Epidermal melanocyte (primary cell): Measurements from ENCODE around the gene DMXL1.
"Not testable (repeated sequence)": the region's sequence is repeated elsewhere in the genome, so short reads cannot be mapped to it uniquely, and the experiment has no call there.

ENCODE experiments used
- DNase-seq: peaks from one replicate; pipeline ENCODE4 v3.0.0; 2011; ENCODE audit warnings: low spot score; ENCODE audit not compliant: insufficient read length

DMXL1 gene

DNA sequence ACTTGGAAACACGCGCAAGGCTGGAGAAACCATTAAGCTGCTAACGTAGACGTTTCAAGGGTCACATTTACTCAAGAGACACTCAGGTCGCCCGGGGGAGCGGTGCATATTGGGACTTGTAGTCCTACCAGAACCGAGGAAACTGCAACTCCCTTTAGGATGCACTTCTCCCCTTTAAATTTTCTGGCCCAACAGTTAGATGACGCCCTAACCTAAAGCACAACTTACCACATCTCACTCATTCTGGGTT, 384 bp upstream of the DMXL1 start:
- no peak for DNase-seq

DNA sequence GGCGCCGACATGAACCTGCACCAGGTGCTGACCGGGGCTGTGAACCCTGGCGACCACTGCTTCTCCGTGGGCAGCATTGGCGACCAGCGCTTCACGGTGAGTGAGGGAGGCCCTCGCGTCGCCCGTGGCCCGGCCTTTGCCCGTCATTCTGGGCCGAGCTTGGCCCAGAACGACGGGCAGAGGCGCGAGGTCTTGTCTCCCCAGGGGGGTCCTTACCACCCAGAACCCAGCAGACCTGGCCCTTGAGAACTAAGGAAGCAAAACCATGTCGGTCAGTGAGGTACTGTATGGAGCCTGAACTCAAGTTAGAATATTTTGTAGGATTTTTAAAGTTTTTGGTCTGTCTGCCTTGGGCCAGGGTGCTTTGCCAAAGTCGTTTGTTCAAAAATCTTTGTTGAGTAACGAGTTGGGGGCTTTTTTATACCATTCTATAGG, 691 bp downstream of the DMXL1 start:
- DNase-seq = no peak

DNA sequence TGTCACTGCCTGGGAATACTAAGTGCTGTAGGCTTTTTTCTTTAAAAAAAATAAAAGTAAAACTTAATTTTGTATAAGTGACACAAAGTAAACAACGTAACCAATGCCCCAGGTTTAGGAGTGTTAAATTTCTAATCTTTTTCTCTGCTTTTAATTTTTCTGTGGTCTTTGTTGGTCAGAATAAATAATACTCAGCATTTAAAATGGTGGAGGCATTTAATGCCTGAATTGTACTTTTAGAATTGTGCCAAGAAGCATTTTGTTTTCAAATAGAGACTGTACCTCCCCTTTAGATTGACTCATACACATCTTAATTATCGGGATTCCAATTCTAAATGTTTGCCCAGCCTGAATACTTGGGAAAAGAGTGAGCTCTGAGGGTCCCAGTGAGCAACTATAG, 1.6 kb downstream of the DMXL1 start:
- no peak for DNase-seq

DNA sequence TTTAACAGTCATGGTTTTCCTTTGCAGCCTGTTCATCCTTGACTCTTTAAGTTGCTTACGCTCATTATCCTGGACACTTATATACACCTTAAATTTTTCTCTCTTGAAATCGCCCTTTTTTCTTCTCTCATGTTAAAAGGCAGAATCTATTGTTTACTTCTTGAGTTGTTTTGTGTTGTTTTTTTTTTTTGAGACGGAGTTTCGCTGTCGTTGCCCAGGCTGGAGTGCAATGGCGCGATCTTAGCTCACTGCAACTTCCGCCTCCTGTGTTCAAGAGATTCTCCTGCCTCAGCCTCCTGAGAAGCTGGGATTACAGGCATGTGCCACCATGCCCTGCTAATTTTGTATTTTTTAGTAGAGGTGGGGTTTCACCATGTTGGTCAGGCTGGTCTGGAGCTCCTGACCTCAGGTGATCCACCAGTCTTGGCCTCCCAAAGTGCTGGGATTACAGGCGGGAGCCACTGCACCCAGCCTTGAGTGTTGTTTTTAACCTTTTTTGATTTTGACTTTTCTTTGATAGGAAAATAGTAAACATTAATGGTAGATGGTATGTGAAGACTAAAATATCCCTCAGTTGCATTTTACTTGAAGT, 3.0 kb downstream of the DMXL1 start:
- DNase-seq = not testable (repeated sequence)

DNA sequence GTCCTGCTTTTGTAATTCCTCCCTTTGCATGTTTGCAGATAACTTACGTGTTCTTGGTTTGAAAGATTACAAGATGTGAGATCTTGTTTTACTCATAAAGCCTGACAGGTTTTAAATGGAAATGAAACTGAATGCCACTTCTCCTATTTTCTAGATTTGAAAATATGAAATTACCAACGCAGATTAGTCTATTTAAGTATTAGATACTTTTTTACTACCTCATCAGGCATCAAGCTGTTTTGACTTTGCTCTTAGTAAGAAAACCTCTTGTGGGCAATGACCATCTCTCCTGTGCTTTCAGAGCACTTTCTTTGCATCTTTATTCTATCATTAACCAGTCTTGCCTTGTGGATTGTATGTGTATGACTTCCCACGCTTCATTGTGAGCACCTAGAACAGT, 3.5 kb downstream of the DMXL1 start:
- no peak for DNase-seq

DNA sequence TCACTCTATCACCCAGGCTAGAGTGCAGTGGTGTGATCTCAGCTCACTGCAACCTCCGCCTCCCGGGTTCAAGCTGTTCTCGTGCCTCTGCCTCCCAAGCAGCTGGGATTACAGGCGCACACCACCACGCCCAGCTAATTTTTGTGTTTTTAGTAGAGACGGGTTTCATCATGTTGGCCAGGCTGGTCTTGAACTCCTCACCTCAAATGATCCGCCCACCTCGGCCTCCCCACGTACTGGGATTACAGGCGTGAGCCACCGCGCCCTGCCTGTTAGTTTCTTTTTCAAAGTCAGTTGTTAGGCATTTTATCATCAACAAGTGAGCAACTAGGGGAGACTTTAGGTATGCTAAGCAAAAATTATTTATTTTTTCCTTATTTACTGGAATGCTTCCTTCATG, 4.4 kb downstream of the DMXL1 start:
- DNase-seq = not testable (repeated sequence)

DNA sequence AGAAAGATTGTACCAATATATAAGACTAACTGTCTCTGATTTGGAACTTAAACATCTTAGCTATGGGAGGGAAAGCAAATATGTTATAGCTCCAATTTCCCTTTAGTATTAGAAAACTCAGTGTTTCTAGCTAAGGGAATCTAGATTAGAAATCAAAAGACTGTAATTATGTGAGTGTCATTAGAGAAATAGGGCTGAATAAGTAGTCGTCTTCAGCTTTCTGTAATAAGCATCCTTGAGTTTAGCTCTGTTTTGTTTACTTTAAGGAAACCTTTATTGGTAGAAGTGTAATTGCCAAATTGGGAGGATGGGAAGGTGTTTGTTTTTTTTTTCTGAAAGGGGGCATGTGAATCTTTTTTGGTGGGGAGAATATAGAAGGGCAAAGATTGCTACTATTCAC, 5.2 kb downstream of the DMXL1 start:
- no peak for DNase-seq

DNA sequence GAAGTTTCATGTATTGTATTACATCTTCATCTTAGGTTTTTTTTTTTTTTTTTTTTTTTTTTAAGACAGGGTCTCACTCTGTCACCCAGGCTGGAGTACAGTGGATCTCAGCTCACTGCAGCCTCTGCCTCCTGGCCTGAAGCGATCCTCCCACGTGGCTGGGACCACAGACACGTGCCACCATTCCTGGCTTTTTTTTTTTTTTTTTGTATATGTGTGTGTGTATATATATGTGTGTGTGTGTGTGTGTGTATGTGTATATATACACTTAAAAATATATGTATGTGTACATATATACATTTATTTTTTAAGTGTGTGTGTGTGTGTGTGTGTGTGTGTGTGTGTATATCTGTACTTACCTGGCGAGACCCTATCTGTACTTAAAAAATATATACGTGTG, 6.6 kb downstream of the DMXL1 start:
- DNase-seq = no peak

DNA sequence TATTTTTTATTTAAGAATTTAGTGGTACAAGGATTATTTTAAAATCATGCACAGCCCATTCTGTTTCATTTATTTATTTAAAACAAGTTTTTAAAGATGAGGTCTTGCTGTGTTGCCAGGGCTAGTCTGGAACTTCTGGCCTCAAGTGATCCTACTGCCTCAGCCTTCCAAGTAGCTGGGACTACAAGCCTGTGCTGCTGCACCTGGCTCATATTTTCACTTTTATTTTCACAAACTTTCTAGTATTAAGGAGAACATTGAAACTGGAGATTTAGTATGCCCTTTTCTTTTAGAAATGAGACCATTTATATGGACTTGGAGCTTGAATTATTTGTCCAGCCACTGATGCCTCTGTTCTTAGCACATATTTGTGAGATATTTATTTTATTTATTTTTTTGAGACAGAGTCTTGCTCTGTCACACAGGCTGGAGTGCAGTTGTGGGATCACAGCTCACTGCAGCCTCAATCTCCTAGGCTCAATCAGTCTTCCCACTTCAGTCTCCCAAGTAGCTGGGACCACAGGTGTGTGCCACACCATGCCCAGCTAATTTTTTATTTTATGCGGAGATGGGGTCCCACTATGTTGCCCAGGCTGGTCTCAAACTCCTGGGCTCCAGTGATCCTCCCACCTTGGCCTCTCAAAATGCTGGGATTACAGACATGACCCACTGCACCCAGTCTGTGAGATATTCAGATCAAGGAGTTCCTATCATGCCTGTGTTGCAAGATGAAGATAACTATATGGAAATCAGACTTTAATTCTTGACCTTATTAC, 7.4 kb downstream of the DMXL1 start:
- no peak for DNase-seq

DNA sequence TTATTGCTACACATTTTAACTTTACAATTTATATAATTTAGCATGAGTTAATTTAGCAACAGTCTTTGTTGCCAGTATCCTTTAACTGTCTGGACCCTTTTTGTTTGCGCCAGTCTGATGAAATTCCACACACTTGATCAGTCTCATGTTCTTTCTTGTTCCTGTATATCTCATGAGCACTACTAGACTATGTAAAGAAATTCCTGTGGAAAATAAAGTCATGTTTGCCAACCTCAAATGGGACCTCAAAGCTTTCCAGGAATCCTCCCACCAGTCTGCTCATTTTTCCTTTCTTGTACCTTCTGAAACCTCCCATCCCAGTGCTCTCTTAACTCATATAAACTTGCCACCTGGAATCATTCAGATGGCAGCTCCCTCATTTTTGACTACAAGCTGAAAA, 8.0 kb downstream of the DMXL1 start:
- no peak for DNase-seq

DNA sequence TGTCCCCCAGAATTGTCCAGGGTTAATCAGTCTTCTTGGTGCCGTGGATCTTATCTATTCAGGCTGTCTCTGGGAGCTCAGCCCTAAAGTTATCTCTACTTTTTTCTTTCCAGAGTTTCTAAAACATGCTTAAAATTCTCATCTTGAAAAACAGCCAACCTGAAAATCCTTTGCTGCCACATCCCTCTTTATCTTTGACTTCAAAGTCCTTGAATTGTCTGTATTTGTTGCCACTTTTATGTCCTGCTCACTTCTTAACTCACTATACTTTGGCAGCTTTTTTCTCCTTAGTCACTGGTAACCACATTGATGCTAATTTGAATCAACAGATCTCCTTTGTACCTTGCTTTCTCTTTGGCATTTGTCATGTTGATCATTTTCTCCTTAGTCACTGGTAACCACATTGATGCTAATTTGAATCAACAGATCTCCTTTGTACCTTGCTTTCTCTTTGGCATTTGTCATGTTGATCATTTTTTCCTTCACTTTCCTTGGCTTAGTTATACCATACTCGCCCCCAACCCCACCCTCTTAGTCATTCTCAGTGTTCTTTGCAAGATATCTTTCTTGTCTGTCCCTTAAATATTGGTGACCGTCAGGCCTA, 8.5 kb downstream of the DMXL1 start:
- no peak for DNase-seq

DNA sequence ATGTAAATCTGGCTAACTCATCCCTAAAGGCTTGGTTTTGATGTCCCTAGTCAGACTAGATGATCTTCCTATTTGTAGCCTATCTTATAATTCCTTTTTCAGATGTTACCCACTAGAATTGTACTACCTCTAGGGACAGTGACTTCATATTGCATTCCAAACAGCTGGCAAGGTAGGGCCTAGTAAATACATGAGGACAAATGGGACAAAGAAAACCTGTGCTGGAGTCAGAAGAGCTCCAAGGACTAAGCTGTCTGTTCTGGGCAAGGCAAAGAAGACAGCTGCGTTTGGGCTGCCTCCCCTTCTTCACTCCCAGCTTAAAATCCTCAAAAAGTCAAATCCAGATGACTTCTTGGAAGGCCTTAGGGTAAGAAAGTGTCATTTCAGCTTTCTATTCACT, 10.0 kb downstream of the DMXL1 start:
- no peak for DNase-seq

DNA sequence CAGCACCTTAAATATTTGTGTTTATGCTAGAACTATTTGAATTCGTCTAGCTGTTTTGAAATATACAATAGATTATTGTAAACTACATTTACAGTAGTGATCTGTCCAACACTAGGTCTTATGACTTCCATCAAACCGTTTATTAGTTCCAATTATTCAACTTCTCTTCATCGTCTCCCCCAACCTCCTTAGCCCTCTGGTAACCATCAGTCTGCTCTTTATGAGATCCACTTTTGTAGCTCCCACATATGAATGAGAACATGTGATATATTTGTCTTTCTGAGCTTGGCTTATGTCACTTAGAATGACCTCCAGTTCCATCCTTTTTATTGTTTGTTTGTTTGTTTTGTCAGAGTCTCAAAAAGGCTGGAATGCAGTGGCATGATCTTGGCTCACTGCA, 11.8 kb downstream of the DMXL1 start:
- no peak for DNase-seq

DNA sequence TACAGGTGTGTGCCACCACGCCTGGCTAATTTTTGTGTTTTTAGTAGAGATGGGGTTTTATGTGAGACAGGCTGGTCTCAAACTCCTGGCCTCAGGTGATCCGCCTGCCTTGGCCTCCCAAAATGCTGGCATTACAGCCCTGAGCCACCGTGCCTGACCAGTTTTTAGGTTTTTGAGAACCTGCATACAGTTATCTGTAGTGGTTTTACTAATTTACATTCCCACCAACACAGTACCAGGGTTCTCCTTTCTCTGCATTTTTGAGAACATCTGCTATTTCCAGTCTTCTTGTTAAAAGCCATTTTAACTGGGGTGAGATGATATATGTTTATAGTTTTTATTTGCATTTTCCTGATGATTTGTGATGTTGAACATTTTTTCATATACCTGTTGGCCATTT, 12.8 kb downstream of the DMXL1 start:
- no peak for DNase-seq

DNA sequence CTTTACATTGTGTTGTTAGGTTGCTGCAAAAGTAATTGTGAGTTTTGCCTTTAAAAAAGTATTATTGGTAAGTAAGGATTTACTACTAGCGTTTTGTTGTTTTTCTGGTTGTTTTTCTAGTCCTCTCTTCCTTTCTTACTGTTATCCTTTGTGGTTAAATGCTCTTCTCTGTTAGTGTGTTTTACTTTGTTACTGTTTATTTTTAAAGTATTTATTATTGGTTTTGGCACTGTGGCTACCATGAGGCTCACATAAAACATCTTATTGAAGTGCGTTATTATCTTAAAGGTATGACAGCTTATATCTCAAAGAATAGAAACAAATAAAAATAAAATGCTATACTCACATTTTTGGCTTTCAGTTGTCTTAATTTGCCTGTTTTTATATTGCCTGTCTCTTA, 17.6 kb downstream of the DMXL1 start:
- DNase-seq = no peak

DNA sequence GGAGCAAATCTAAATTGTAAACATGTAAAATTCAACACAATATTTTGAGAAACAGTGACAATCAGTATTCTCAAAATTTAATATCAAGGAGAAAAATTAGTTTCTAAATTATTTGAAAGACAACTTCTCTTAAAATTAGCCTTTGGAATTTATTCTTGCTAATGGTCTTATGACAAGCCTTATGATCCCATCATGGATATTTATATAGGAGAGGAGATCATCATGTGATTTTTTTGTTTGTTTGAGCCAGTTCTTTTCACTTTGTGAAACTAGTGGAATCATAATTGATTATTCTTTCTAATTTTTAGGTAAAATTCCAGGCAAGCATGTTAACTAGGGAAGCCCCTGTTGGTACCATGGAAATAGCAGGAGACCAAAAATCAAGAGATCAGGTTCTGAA, 24.7 kb downstream of the DMXL1 start:
- no peak for DNase-seq

DNA sequence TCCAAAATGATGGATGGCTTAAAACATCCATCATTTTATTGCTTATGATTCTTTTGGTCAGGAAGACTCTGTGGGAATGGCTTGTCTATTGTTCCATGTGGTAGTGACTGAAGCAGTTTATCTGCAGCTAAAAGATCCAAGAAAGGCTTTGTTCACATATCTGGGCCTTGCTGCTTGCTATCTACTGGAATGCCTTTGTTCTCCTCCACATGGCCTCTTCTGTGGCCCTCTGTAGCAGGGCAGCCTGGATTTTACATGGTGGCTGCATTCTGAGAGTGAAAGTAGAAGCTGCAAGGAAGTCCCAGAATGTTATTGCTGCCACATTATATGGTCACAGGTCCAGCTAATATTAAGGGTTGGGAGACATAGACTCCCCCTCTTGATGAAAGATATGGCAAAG, 35.1 kb downstream of the DMXL1 start:
- no peak for DNase-seq

DNA sequence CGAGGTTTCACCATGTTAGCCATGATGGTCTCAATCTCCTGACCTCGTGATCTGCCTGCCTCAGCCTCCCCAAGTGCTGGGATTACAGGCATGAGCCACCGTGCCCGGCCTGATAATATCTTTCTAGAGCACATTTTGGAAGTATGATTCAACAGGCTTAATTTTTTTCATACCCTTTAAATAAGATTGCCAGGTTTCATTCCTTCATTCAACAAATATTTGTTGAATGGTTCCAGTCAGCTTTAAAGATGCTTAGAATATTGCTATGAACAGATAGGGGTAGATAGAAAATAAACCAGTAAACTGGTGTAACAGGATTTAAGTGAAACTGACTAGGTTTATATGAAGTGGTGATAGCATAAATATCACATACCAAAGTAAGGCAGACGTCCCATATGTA, 41.3 kb downstream of the DMXL1 start:
- DNase-seq = no peak

DNA sequence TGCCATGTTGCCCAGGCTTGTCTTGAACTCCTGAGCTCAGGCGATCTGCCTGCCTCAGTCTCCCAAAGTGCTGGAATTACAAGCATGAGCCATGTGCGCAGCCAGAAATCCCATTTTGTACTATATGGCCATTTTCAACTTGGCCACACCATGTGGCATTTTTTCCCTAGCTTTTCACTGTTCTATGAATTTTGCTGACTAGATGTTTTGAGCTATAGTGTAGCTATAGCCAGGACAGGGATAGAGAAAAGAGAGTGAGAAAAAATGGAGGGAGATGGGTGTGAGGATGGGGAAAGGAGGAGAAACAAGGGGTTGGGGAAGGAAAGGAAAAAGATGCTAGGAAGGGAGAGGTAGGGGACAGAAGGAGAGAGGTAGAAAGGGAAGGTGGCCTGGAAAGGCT, 46.4 kb downstream of the DMXL1 start:
- DNase-seq = no peak

DNA sequence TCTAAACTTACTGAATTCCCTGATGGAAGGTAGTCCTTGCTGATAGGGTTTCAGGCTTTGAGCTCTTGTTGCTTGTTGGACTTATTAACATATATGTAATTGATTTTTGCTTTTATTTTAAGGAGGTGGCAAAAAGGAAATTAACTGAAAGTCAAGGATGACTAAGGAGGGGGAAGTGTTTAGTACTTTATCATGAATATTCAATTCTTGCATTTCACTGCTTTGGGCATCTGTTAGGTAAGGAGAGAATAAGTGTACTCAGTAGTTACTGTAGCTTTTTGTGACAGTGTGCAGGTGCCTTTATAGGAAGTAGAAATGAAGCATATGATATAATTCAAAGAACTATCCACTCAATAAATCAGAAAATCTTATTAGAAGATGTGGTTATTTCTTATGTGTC, 47.1 kb downstream of the DMXL1 start:
- no peak for DNase-seq

DNA sequence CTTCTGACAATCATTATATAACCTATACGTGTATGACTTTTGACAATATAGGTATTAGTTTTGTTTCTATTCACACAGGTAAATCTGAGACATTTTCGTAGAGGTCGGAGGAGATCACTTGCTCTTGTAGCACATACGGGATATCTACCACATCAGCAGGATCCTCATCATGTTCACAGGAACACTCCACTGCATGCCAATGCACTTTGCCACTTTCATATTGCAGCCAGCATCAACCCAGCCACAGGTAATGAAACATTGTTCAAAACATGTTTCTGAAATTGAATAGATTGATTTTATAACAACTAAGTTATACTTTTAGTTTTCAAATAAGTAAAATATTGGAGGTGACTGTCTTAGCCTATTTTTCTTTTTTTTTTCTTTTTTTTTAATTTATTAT, 50.0 kb downstream of the DMXL1 start:
- DNase-seq = no peak

DNA sequence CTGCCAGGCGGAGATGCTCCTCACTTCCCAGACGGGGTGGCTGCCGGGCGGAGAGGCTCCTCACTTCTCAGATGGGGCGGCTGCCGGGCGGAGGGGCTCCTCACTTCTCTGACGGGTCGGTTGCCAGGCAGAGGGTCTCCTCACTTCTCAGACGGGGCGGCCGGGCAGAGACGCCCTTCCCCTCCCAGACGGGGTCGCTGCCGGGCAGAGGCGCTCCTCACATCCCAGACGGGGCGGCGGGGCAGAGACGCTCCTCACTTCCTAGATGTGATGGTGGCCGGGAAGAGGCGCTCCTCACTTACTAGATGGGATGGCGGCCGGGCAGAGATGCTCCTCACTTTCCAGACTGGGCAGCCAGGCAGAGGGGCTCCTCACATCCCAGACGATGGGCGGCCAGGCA, 51.6 kb downstream of the DMXL1 start:
- not testable (repeated sequence) for DNase-seq

DNA sequence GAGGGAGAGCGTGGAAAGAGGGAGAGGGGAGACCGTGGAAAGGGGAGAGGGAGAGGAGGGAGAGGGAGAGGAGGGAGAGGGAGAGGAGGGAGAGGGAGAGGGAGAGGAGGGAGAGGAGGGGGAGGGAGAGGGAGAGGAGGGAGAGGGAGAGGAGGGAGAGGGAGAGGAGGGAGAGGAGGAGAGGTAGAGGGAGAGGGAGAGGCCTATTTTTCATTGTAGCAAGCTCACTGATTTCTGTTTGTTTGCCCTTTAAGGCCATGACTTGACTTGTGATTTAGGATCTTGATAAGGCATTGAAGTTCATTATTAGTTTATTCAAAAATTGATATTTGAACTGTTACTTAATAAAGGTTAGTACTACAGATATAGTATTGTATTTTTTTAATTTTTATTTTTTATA, 52.4 kb downstream of the DMXL1 start:
- DNase-seq = no peak
